ENCODE results near the gene CACNA2D4.
"Not testable (repeated sequence)": the region's sequence is repeated elsewhere in the genome, so short reads cannot be mapped to it uniquely, and the experiment has no call there.

Gene CACNA2D4, protein sequence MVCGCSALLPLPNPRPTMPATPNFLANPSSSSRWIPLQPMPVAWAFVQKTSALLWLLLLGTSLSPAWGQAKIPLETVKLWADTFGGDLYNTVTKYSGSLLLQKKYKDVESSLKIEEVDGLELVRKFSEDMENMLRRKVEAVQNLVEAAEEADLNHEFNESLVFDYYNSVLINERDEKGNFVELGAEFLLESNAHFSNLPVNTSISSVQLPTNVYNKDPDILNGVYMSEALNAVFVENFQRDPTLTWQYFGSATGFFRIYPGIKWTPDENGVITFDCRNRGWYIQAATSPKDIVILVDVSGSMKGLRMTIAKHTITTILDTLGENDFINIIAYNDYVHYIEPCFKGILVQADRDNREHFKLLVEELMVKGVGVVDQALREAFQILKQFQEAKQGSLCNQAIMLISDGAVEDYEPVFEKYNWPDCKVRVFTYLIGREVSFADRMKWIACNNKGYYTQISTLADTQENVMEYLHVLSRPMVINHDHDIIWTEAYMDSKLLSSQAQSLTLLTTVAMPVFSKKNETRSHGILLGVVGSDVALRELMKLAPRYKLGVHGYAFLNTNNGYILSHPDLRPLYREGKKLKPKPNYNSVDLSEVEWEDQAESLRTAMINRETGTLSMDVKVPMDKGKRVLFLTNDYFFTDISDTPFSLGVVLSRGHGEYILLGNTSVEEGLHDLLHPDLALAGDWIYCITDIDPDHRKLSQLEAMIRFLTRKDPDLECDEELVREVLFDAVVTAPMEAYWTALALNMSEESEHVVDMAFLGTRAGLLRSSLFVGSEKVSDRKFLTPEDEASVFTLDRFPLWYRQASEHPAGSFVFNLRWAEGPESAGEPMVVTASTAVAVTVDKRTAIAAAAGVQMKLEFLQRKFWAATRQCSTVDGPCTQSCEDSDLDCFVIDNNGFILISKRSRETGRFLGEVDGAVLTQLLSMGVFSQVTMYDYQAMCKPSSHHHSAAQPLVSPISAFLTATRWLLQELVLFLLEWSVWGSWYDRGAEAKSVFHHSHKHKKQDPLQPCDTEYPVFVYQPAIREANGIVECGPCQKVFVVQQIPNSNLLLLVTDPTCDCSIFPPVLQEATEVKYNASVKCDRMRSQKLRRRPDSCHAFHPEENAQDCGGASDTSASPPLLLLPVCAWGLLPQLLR

DNA sequence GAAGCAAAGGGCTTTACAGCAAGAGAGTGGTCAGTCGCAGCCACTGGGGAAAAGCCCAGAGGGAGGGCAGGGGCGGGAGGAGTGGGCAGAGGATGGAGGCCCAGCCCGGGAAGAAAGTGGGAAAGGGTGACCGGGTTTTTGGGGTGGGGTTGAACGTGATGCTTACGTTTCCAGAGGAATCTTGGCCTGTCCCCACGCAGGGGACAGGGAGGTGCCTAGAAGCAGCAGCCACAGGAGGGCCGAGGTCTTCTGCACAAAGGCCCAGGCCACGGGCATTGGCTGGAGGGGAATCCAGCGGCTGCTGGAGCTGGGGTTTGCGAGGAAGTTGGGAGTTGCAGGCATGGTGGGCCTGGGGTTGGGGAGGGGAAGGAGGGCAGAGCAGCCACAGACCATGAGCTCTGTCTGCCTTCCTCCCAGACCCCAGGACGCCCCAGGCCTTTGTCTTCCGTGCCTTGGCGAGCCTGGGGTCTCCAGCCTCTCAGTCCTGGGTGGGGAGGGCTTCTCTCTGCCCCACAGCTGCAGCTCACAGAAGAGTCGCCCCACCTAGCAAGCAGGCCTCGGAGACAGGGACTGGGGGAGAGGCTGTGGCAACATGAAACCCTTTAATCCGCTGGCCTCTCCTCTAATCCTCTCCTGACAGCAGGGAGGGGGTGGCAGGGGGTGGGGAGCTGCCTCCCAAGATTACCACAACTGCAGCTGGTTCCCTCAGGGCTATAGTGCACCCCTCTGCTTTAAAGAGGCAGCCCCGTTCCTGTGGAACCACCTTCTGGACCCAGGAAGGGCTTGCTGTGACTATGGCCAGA is at the start of gene CACNA2D4:
Gene CACNA2D4, minus strand, starts transcription at position 572 of the 803 bp plus-strand sequence. Its CDS starts 179 bp downstream, at position 393.
- DNase-seq: no peak

DNA sequence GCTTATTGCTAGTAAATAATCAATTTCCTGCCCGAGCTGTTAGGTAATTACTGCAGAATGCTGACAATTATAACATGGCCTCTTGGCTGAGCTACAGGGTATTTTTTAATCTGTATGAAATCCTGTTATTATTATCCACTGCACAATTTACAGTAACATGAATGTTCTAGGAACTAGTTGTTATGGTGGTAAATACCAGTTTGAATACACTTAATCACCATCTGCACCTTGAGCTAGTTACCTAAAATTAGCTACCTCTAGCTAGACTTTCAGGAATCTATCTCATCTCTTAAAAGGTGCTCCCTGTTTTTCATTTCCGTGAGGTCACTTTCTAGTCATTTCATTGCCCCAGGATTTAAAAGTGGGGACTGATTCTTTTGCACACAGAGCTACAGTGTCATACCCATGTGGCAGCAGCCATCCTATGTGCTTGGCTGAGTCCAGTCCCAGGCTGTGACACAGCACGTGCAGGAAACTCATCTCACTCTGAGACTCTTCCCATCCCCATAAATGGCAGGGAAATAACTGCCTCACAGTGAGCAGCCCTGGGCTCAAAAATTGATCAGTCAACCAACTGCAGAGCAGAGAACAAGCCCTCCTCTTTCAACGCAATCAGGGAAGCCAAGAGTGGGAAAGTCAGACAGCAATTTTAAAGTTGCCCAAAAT is 48.2 kb upstream of the CACNA2D4 start:
- DNase-seq: no peak

DNA sequence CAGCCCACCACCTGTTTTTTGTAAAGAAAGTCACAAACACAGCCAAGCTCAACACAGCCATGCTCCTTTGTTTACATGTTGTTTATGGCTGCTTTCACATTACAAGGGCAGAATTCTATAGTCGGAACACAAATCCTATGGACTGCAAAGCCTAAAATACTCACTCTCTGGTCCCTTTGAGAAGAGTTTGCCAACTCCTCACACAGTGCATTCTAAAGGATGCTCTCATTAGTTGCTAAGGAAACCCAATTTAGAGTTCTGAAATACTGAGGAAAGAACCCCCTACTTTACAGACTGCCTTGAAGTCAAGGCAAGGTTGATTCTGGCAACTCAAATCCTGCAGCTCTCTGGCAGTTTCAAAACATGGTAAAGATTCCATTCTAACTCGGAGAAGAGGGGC is 47.5 kb upstream of the CACNA2D4 start:
- DNase-seq: no peak

- DNase-seq: no peak
Observed at GRCh38 chr12:1962051-1963020, 43.9 kb upstream of the CACNA2D4 start.

DNA sequence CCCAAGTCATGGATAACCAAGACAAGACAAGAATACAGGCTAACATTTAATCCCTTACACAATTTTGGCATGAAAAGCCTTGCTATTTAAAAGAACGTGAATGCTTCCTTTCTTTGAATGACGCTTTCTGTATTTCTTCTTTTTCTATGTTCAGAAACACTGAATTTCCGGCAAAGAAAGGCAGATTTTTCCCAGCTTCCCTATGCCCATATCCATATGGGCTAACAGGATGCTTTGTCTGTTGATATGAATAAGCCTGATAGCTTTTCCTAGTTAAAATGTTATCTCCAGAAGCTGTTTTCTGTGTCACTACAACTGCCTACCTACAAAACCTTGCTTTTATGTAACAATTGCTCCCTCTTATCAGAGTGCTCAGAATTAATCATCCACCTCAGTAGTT is 38.3 kb upstream of the CACNA2D4 start:
- no peak for DNase-seq

GRCh38 chr12:1949771-1950470 is 31.5 kb upstream of the CACNA2D4 start:
- DNase-seq: no peak

DNA sequence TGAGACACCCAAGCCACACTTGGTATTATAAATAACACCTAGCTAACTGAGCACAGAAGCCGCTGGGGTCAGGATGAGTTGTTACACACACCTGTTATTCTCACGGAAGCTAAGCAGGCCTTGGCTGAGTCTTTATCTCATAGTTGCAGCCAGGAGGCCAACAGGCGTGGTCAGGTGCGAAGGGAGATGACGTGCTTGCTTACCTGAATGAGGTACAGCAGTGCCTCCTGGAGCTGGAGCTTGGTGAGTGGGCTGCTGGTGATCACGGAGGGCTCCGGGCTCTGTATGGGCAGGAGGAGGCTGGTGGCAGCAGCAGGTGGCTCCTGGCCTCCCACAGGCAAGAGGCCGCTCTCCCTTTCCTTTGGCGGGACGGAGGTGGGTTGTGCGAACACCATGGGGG is 30.4 kb upstream of the CACNA2D4 start:
- no peak for DNase-seq

DNA sequence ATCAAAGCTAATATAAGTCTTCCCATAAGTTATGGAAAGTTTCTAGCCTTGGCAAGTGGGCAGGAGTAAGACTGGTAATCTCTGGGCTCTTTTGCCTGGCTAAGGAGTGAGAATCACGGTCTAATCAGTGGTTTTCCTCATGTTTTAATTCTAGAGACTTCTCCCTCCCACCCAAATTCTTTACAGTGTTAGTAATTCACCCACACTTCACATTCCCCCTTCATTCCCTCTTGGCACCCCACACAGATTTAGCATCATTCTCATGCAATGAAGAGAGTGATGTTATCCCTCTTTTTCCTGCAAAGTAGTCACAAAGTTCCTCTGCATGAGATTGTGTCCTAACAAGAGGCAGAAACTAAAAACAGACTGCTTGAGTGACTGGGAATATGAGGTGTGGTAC is 28.6 kb upstream of the CACNA2D4 start:
- no peak for DNase-seq

GRCh38 chr12:1946296-1946695 is 27.8 kb upstream of the CACNA2D4 start:
- DNase-seq: no peak

- DNase-seq: not testable (repeated sequence)
Observed at GRCh38 chr12:1945502-1945901, 27.1 kb upstream of the CACNA2D4 start.

DNA sequence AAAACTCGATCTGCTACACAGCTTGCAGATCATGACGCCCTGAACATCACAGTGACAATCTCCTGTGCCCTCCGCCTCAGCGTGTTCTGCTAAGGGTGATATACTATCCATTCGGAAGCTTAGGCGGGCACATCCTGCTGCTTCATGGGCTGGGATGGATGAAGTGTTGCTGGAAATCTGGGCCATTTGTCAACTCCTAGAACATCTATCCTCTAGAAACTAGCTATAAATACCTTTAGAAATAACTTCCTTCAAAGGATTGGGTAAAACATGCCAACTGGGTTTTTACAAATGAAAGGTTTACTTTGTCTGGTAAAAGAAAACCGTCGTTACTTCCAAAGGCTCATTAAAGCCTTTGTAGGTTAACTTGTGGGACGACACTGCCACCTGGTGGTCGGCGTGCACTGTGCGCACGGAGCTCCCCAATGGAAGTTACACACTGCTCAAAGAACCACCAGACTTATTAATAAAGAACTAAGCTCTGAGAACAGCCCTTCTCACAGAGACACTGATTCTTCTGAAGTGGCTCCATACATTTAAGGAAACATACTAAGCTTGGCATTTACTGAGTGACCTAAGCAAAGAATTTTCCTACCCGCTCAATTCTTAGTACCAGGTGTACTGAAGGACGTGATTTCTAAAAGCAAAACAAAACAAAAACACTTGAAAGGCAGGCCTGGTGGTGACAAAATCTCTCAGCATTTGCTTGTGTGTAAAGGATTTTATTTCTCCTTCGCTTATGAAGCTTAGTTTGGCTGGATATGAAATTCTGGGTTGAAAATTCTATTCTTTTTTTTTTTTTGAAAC is 21.6 kb upstream of the CACNA2D4 start:
- DNase-seq: no peak

GRCh38 chr12:1939331-1939730 is 20.9 kb upstream of the CACNA2D4 start:
- no peak for DNase-seq

GRCh38 chr12:1937481-1938224 is 19.2 kb upstream of the CACNA2D4 start:
- DNase-seq: no peak

- DNase-seq: no peak
Observed at GRCh38 chr12:1936406-1937320, 18.2 kb upstream of the CACNA2D4 start.

DNA sequence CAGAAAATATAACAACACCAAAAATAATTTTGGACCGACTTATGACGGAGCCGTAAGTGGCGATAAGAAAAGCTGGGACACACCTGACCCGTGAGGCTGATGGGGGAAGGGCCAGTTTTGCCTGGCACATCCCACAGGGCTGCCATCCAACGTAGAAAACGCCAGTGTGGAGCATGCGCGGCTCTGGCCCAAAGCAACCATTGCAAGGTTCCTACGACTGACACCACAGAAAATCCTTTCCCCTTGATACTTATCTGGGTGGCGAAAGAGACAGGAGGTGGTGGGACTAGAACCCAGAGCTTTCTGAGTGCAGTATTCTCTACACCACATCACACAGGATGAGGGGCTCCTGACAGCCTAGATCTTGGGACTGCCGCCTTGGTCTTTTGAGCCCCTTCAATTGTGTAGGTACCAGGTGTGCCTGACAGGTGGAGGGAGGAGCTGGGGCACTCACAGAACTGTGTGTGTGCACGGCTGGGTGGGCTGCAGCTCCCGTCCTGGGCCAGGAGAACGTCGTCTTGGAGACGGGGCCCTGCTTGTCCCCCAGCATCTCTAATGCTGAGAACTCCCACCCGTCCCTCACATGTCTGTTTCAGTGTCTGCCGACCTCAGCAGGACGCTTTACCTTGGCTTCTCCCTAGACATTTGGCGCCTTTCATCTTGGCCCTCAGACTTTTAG is 17.4 kb upstream of the CACNA2D4 start:
- DNase-seq: no peak

GRCh38 chr12:1935242-1935641 is 16.8 kb upstream of the CACNA2D4 start:
- no peak for DNase-seq

DNA sequence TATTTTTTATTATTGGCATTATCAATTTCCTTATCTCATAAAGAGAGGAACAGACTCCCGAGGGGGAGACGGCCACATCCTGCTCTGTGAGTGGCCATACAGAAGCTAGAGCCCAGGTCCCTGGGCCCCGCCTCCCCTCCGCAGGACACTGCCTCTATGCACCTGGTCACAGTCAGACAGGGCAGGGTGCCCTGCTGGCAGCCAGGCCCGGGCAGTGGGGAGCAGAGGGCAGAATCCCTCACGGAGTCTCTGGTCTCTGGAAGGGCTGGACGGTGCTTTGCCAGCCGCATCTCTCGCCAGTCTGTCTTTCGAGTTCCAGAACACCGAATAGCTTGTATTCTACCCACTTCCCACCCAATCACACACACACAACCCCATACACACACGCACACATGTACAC is 16.4 kb upstream of the CACNA2D4 start:
- DNase-seq: no peak

Measured in SIG-M5 (cell line).